Ascending aorta (tissue), 2 donors: Measurements from ENCODE around the gene FAM118A. TPM values are rescaled to one million over a fixed set of nuclear protein-coding genes. Genes with fewer than 3 reads are reported as not detected.

Source experiments
- DNase-seq, 2 donors: peaks; one replicate each; pipeline ENCODE4 v3.0.0-alpha.2; 2019; ENCODE audit warnings: low spot score in 2 of 2
- H3K27ac ChIP-seq, 2 donors: fragments of 200-600 bp; sonication (generic); one replicate each; pipeline ENCODE4 v1.5.1; 2016 to 2017; ENCODE audit warnings: mild to moderate bottlenecking in 1 of 2
- H3K27me3 ChIP-seq: fragments of 200-600 bp; sonication (generic); one replicate; pipeline ENCODE4 v1.5.1; 2017
- H3K36me3 ChIP-seq, 2 donors: fragments of 200-600 bp; sonication (generic); one replicate each; pipeline ENCODE4 v1.5.1; 2016
- H3K4me1 ChIP-seq, 2 donors: fragments of 200-600 bp; sonication (generic); one replicate each; pipeline ENCODE4 v1.5.1; 2016 to 2017; ENCODE audit warnings: mild to moderate bottlenecking in 1 of 2
- H3K4me3 ChIP-seq, 2 donors: fragments of 200-600 bp; sonication (generic); one replicate each; pipeline ENCODE4 v1.5.1; 2016 to 2017; ENCODE audit warnings: mild to moderate bottlenecking in 1 of 2
- H3K9me3 ChIP-seq, 2 donors: fragments of 200-600 bp; sonication (generic); one replicate each; pipeline ENCODE4 v1.5.1; 2016
- CTCF ChIP-seq, 3 experiments: fragments of 200-600 bp in 2 of 3; fragments of 450-650 bp in 1 of 3; sonication (generic) in 2 of 3; IDR thresholded peaks; one replicate each; pipeline ENCODE4 v1.5.1; 2016 to 2019; ENCODE audit warnings: antibody characterized with exemption in 3 of 3, mild to moderate bottlenecking in 1 of 3, moderate library complexity in 1 of 3
- intact Hi-C: fragments of 100-400 bp; cut with DNase I; formaldehyde crosslinking; loops from one replicate; pipeline ENCODE4 v1.15.1; 2023
- total RNA-seq: library from RNA; depleted of rRNA; stranded (reverse); fragments of >200 nt; gene quantifications from one replicate; pipeline ENCODE4 v1.1.0, GENCODE V29; 2016

FAM118A gene
- total RNA-seq, 1 donor from 2014 or later: 23.5 TPM

GRCh38 chr22:45302751-45303150 is 7.0 kb upstream of the FAM118A start:
- no peaks in the 10 kb centered on the region for H3K9me3 ChIP-seq
- H3K4me1 ChIP-seq: no peaks in the 10 kb centered on the region
- no peak for TF ChIP-seq CTCF (IDR thresholded peaks at IDR 0.05)
- no peaks in the 10 kb centered on the region for H3K27me3 ChIP-seq
- no peak overlapping the region for H3K4me3 ChIP-seq
- intact Hi-C loops: no loop called here
- H3K27ac ChIP-seq: no peak overlapping the region
- H3K36me3 ChIP-seq: no peaks in the 10 kb centered on the region
- DNase-seq: no peak

GRCh38 chr22:45303181-45303580 is 6.6 kb upstream of the FAM118A start:
- Histone ChIP-seq H3K9me3 (no peaks in the 10 kb centered on the region), H3K4me1 (no peaks in the 10 kb centered on the region), H3K27me3 (no peaks in the 10 kb centered on the region), H3K27ac (no peak overlapping the region), H3K4me3 (no peak overlapping the region), H3K36me3 (no peaks in the 10 kb centered on the region)
- DNase-seq: no peak
- intact Hi-C loops: no loop called here
- no peak for TF ChIP-seq CTCF (IDR thresholded peaks at IDR 0.05)

- H3K4me3 ChIP-seq: no peak overlapping the region
- H3K27ac ChIP-seq: no peak overlapping the region
- H3K27me3 ChIP-seq: no peaks in the 10 kb centered on the region
- DNase-seq: no peak
- intact Hi-C loops: no loop called here
- no peaks in the 10 kb centered on the region for H3K4me1 ChIP-seq
- H3K9me3 ChIP-seq: no peaks in the 10 kb centered on the region
- no peak for TF ChIP-seq CTCF (IDR thresholded peaks at IDR 0.05)
- H3K36me3 ChIP-seq: no peaks in the 10 kb centered on the region
Observed at GRCh38 chr22:45304971-45305370, 4.8 kb upstream of the FAM118A start.

GRCh38 chr22:45305456-45306075 is 4.2 kb upstream of the FAM118A start:
- no peak for TF ChIP-seq CTCF (IDR thresholded peaks at IDR 0.05)
- no peaks in the 10 kb centered on the region for H3K27me3 ChIP-seq
- no peak overlapping the region for H3K4me3 ChIP-seq
- DNase-seq: no peak
- intact Hi-C loops: no loop called here
- H3K36me3 ChIP-seq: no peaks in the 10 kb centered on the region
- no peak overlapping the region for H3K27ac ChIP-seq
- no peaks in the 10 kb centered on the region for H3K4me1 ChIP-seq
- no peaks in the 10 kb centered on the region for H3K9me3 ChIP-seq

- no peak for DNase-seq
- intact Hi-C loops: no loop called here
- TF ChIP-seq CTCF (IDR thresholded peaks at IDR 0.05): no peak
- Histone ChIP-seq H3K9me3 (no peaks in the 10 kb centered on the region), H3K4me3 (no peak overlapping the region), H3K27ac (no peak overlapping the region), H3K36me3 (no peaks in the 10 kb centered on the region), H3K27me3 (no peaks in the 10 kb centered on the region), H3K4me1 (peaks cover 0 to under 1% of the 10 kb centered on the region in 2 donors)
Observed at GRCh38 chr22:45306139-45306538, 3.6 kb upstream of the FAM118A start.
